GM18858 (cell line): Measurements from ENCODE around the gene SRPK3.
"Not testable (repeated sequence)": the region's sequence is repeated elsewhere in the genome, so short reads cannot be mapped to it uniquely, and the experiment has no call there.

Experiments used
- ATAC-seq: cut with Tn5 transposase; IDR thresholded peaks from one replicate; pipeline ENCODE4 v1.9.1; 2021; ENCODE audit not compliant: unreplicated experiment

Gene SRPK3

GRCh38 chrX:153780678-153781427, at the start of gene SRPK3:
SRPK3 (plus strand) TSS chrX:153781041; CDS start chrX:153781087, 46 bp downstream.
- ATAC-seq = no peak

- ATAC-seq = no peak
Measured at GRCh38 chrX:153731117-153731844, 49.6 kb upstream of the SRPK3 start.

- no peak for ATAC-seq
Measured at GRCh38 chrX:153731845-153732215, 49.0 kb upstream of the SRPK3 start.

GRCh38 chrX:153732401-153732800, 48.4 kb upstream of the SRPK3 start:
- ATAC-seq = no peak

DNA sequence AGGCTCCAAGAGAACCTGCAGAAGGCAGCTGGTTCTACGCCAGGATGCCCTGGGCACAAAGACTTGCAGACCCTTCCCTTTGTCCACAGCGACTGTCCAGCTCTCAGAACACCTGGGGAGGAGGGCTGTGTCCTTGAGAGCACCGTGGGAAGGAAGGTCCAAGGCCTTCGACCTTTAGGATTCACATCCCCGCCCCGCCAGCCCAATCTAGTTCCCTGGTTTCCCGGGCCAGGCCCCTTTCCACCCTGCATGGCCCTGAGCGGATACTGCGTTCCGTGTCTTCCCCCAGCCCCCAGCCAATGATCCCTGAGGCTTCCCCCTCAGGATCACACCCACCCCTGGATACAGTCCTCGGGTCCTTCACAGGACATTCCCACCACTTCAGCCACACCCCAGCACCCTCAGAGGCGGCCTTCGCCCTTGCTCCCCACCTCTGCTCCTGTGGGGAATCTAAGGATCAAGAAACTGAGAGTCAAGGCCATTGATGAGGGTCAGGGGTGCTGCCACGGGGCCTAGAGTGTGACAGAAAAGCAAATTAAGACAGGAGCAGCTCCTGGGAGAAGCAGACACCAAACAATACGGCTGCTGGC, 47.1 kb upstream of the SRPK3 start:
- ATAC-seq = no peak

DNA sequence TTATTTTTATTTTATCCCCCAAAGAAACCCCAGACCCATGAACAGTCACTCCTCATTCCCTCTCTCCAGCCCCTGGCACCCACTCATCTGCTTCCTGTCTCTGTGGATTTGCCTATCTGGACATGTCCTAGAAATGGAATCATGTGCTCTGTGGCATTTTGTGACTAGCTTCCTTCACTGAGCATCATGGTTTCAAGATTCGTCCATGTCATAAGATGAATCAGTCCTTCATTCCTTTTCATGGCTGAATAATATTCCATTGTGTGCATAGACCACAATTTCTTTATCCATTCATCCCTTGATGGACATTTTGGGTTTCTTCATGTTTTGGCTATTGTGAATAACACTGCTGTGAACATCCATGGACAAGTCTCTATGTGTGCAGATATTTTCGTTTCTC, 46.0 kb upstream of the SRPK3 start:
- no peak for ATAC-seq

- no peak for ATAC-seq
Measured at GRCh38 chrX:153735274-153735673, 45.6 kb upstream of the SRPK3 start.

GRCh38 chrX:153736071-153736820, 44.6 kb upstream of the SRPK3 start:
- no peak for ATAC-seq

GRCh38 chrX:153736871-153737441, 43.9 kb upstream of the SRPK3 start:
- ATAC-seq = no peak

DNA sequence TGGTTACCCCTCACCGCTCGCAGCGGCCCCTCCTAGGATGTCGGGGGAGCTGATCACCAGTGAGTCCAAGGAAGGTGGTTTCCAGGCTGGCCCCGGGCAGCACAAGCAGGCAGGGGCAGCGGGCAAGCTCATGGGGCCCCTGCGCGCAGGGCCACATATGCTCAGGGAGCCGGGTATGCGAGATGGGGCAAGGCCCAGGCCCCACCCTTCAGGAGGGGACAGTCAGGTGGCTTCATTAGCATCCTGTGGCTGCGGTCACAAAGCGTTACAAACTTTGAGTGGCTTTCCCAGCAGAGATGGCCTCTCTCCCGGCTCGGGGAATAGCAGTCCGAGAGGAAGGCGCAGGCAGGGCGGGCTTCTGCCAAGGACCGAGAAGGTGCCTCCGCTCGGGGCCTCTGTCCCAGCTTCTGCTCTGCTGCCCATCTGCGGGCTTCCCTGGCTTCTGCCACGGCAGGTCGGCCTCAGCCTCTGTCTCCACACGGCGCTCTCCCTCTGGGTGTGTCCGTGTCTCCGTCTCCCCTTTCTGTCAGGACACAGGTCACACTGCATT, 42.7 kb upstream of the SRPK3 start:
- no peak for ATAC-seq

DNA sequence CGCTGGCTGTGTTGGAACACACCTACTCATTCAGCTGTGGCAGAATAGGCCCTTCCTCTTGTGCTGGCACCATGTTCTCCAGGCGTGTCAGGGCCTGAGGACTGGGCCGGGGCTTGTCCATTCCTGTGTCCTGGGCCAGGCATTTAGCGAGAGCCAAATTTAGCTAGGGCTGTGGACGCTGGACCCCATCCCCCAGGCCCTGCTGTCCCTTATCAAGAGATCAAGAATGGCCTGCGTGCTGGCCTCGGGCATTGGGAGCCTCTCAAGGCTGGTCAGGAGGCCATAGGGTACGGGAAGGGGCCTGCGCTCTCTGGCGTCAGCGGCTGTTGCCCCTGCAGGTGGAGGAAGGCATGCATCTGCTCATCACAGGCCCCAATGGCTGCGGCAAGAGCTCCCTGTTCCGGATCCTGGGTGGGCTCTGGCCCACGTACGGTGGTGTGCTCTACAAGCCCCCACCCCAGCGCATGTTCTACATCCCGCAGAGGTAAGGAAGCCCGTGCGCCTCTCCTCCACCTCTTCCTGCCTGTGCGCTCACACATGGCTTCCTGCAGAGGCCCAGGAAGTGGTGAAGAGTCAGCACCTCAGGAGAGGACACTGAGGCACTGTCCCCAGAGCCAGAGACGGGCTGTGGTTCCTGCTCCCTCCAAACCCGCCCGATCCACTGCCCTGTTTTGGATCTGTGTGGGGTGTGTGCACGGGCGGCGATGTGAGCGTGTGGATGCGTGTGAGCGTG, 40.9 kb upstream of the SRPK3 start:
- no peak for ATAC-seq

DNA sequence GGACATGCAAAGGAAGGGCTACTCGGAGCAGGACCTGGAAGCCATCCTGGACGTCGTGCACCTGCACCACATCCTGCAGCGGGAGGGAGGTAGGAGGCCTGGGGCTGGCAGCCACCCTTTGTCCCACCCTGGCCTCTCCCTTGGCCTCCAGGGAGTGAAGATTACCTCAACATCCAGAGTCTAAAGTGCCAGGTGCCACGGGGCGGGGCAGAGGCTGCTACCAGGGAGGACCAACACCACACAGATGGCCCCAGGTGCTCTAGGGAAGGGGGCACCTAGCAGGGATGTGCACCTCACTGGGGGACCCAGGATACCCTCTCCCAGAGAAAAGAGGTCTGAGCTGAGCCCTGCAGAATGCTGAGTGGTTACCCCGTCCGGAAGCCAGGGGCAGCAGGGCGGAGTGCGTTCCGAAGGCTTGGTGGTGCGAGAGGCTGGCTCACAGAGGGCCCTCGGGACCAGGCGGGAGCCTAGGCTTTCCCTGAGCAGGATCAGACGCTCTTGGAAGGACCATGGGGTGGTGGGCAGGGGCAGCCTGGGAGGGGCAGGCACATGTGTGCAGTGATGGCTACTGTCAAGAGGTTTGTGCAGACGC, 40.1 kb upstream of the SRPK3 start:
- ATAC-seq = no peak

- no peak for ATAC-seq
Measured at GRCh38 chrX:153741446-153741845, 39.4 kb upstream of the SRPK3 start.

- ATAC-seq = not testable (repeated sequence)
Measured at GRCh38 chrX:153742111-153742510, 38.7 kb upstream of the SRPK3 start.

- ATAC-seq = not testable (repeated sequence)
Measured at GRCh38 chrX:153742796-153743467, 37.9 kb upstream of the SRPK3 start.

GRCh38 chrX:153743468-153744209, 37.2 kb upstream of the SRPK3 start:
- ATAC-seq = not testable (repeated sequence)

DNA sequence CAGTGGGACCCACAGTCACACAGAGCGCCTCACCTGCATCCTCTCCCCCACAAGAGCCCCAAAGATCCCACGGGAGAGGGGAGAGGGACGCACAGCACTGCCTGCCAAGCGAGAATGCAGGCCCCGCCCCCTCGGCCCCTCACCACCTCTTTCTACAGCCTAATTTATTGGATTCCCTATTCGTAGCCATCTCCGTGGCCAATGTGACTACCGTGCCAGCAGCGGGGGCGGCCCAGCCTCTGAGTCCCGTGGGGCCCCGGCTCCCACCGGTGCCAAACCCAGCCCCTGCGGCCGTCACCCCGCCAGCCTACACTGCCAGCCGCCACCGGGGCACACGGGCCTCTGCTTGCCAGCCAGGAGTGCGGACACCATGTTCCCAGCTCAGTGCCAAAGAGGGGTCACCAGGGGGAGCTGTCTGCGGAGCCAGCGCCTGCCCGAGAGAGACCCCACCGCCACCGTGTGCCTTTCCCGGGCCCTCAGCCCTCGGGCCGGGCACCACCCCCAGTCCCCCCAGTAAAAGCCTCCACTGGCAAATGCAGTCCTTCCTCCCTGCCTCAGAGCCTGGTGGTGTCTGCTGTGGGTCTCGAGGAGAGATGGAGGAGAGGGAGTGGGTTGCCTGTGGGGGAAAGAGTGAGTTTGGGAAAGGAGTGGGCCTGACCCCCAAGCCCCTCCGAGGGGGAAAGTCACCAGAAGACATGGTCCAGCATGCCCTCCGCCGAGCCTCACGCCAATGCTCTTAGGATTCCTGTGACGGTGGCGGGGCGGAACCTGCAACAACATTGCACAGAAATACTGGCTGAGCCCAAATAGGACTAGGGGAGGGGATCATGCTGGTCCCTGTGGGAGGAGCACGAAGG, 36.4 kb upstream of the SRPK3 start:
- no peak for ATAC-seq

GRCh38 chrX:153745067-153745433, 35.8 kb upstream of the SRPK3 start:
- not testable (repeated sequence) for ATAC-seq
